GM04503 (cell line): ENCODE results near the gene SMARCC2.
"Not testable (repeated sequence)": the region's sequence is repeated elsewhere in the genome, so short reads cannot be mapped to it uniquely, and the experiment has no call there.

Experiments
- DNase-seq: peaks from one replicate; pipeline ENCODE4 v3.0.0-alpha.2; 2012; ENCODE audit warnings: low read depth

Gene SMARCC2

DNA sequence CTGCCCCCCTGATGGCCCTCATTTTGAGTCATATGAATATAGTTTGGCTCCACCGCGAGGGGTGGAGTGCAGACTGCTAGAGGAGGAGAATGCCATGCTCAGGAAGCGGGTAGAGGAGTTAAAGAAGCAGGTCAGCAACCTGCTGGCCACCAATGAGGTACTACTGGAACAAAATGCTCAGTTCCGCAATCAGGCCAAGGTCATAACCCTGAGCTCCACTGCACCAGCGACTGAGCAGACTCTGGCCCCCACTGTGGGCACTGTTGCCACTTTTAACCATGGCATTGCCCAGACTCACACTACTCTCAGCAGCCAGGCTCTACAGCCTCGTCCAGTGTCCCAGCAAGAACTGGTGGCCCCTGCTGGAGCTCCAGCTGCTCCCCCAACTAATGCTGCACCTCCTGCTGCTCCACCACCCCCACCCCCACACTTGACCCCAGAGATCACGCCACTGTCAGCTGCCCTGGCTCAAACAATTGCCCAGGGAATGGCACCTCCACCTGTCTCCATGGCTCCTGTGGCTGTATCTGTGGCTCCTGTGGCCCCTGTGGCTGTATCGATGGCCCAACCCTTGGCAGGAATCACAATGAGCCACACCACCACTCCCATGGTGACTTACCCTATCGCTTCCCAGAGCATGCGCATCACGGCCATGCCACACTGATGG is 67.9 kb downstream of the SMARCC2 start:
- DNase-seq, result no peak

DNA sequence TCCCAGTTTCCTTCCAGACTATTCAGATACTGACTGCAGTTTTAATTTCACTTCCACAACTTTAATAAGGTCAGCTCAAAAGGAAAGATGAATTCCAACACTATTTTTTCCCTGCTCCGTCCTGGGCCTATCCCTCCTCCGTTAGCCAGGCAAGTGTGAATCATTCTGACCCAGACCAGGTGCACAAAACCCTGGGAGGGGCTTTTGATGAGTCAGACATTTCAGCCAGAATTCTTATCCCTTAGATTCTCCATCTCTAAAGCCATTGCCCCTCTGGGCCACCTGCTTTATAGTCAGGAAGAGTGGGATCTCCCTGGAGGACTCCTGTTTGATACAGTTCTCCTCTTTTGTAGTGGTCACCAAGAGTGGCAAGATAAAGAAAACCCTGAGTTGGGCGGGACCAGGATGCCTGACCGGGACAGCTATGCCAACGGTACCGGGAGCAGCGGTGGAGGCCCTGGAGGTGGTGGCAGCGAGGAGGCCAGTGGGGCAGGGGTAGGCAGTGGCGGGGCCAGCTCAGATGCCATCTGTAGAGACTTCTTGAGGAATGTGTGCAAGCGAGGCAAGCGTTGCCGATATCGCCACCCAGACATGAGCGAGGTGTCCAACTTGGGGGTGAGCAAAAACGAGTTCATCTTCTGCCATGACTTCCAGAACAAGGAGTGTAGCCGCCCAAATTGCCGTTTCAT is 69.0 kb downstream of the SMARCC2 start:
- DNase-seq, result no peak

DNA sequence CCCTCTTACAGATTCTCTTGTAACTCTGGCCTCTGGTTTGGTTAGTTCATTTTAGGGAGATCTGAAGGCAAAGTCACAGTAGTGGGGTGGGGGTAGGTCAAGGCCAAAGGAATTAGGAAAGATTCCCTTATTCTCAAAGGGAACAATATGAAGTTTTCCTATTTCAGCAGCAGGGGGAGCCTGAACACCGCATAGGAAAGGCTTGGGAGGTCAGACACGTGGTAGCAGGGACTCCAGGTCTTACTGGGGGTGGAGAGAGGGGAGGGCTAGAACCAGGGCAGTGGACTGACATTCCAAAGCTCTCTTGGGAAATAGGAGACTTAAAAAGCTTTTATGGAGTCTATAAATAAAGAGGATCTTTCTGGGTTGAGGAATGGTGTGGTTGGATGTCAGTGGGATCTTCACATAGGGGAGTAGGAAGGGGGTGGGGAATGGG is 69.9 kb downstream of the SMARCC2 start:
- peak; percentile 87 for DNase-seq

DNA sequence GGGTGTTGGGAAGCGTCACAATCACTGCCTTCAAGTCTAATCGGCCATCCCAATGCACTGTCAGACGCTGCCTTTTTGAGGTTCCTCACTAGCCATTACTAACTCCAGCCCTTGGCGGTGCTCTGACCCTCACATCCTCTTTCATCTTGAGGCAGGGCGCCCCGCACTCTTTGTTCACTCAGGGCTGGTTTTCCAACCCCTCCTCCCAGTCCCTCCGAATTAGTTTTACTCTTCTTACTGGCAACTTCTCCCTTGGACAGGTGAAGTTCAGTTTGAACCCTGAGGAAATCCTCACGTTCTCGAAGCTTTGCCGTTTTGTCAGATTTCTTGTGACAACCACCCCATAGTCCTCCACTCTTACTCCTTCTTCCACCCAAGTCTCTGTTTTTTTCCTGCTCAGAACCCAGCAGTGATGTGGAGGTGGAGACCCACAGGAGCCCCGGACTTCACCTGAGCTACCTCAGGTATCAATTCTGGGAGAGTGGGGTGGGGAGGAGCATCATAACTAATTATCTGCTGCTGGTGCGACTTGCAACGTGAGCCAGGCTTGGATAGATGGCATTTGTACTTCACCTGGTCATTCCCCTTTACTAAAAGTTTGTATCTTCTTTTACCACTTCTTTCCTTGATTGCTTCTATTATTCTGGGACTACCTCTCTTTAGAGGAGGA is 70.5 kb downstream of the SMARCC2 start:
- no peak for DNase-seq

DNA sequence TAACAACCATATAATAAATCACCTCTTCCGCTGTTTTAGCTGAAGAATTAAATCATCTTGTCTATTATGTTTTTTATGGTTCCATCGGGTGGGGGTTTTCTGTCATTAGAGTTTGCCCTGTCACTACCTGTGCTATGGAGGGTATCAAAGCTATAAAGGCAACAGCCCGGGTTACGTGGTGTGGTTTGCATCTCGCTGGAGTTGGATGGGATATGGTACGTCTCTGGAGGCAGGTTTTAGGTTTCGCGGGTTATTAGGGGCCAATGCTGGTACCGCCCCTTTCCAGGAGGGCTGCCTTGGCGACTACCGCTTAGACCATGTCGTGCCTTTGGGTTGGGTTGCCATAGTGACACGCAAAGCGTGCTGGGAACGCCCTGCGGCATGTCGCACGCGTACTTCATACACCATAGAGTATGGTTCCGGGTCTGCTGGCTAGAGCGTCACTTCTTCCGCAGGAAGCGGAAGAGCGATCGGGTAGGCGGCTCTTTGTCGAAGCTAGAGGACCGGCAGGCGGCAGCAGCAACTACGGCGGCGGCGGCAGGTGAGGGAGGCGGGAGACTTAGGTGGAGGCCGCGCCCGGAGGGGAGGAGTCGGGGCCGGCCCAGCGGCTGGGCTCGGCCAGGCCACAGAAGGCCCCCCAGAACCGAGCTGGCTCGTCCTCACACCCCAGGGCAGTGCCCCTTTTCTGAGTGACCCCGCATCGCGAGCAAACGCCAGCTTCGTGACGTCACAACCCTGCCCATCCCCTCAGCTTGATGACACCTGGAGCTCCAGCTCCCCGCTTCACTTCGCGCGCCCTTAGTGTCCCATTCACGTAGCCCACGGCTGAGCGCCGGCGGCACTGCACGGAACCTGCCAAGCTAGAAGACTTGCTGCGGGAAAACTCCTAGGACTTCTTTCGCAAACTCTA is 71.2 kb downstream of the SMARCC2 start, which contains the start of gene ZC3H10:
ZC3H10 (plus strand) TSS at position 489 of the 910 bp plus-strand sequence. CDS start 2,297 bp downstream, outside the sequence.
- DNase-seq, result peak; percentile 95

DNA sequence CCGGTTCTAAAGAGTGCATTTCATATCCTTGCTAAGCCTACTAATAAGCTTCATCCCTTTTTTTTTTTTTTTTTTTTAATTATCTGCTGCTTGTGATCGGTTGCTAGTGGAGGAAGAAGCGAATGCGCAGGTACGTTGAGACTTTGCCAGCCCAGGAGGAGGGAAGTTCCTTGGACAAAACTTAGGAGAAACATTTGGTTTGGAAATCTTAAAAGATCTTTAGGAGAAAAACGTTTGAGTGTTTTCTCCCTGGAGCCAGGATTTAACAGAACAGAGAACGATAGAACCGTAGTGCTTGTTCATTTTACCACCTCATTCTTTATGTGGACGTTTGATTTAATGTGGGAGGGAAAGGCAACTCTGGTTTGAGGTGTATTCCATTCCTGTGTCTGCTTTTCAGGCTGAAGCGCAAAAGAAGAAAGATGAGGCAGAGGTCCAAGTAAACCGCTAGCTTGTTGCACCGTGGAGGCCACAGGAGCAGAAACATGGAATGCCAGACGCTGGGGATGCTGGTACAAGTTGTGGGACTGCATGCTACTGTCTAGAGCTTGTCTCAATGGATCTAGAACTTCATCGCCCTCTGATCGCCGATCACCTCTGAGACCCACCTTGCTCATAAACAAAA is 72.1 kb downstream of the SMARCC2 start:
- not testable (repeated sequence) for DNase-seq

DNA sequence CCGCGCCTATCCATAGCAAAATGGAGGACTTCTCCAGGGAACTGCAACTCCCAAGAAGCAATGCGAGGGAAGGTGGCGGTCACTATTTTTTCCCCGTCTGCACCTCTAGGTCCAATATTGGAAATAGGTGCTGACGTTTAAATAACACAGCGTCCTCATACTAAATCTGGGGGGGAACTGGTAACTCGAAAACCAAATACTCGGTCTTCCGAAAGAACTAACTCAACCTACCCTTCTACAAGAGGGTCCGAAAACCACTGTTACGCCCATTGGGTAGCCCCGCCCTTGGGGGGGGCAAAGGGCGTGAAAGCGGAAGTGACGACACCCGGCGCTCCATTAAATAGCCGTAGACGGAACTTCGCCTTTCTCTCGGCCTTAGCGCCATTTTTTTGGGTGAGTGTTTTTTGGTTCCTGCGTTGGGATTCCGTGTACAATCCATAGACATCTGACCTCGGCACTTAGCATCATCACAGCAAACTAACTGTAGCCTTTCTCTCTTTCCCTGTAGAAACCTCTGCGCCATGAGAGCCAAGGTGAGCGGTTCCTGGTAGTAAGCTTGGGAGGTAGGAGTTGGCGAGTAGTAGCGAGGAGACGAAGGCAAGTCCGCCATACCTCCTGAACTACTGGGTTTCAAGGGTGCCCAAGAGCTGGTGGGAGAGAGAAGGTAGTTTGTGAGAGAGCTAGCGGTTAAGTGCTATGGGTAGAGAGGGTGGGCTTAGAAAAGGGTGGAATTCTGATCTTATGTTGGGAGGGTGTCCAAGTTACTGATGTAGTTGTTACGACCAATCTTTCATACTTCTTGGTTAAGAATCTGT is 72.8 kb downstream of the SMARCC2 start, which contains the start of gene RPL41:
RPL41 (plus strand) TSS at position 367 of the 815 bp plus-strand sequence.
- peak; percentile 74 for DNase-seq

DNA sequence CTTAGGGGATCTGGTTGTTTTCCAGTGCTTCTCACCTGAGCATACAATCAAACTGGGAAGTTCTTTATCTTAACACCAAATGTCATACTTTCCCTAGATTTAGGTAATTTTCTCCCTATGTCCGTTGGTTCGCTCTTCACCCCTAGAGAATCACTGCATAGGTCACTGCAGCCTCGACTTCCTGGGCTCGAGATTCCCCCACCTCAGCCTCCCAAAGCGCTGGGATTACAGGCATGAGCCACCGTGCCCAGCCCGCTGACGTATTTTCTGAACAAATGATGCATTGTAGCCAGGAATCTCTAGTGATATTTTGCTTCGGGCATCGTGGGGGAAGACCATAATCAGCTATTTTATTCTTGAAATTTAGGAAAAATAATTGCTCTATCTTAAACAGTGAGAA is 74.0 kb downstream of the SMARCC2 start:
- no peak for DNase-seq

DNA sequence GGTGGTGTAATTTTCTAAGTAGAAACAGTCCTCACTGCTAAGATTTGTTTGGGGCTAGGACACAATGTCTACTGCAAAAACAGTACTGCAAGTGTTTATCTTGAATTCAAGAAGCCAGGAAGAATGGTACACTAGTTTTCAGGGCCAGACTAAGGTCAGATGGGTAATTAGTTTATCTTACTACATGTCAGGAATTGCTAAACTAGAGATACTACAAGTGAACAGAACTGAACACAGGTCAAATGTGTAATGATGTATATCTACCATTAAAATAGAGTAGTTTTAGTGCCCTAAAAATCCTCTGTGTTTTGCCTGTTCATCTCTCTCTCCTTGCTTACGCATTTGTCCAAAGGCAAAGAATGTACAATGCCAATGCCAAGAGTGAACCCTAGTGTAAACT is 75.2 kb downstream of the SMARCC2 start:
- no peak for DNase-seq
